ENCODE measurements around the gene AUP1.

Gene AUP1

DNA sequence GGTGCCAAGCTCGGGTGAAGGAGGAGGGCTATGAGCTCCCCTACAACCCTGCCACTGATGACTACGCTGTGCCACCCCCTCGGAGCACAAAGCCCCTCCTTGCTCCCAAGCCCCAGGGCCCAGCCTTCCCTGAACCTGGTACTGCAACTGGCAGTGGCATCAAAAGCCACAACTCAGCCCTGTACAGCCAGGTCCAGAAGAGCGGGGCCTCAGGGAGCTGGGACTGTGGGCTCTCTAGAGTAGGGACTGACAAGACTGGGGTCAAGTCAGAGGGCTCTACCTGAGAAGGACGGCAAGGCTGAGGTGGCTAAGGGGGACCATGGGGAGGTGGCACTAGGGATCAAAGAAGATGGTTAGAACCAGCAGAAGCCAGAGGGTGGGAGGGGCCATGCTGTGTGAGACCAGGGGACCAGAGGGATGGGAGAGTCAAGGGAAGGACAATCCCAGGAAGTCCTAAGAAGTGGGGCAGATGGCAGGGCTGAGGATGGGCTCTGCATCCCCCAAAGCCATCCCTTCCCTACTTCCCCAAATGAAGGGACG, 27.4 kb upstream of the AUP1 start:
- DNase-seq (ENCODE audit: low read depth in 2 of 2), result no peak

DNA sequence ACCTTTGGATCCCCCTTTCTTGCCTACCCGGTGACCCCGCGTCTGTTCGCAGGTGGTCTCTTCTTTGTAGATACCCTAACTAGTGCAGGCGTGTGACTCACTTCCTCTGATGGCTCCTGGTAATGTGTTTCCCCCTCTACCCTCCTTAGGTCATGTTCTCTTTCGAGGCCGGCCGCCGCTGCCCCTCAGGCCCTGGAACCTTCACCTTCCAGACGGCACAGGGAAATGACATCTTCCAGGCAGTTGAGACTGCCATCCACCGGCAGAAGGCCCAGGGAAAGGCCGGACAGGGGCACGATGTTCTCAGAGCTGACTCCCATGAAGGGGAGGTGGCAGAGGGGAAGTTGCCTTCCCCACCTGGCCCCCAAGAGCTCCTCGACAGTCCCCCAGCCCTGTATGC, 26.7 kb upstream of the AUP1 start:
- DNase-seq (ENCODE audit: low read depth in 2 of 2), result no peak

GRCh38 chr2:74555610-74556103, 26.2 kb upstream of the AUP1 start:
- no peak for DNase-seq (ENCODE audit: low read depth in 2 of 2)

GRCh38 chr2:74554820-74555531, 25.5 kb upstream of the AUP1 start:
- peak; percentile 27 to 30 for DNase-seq (ENCODE audit: low read depth in 2 of 2)

DNA sequence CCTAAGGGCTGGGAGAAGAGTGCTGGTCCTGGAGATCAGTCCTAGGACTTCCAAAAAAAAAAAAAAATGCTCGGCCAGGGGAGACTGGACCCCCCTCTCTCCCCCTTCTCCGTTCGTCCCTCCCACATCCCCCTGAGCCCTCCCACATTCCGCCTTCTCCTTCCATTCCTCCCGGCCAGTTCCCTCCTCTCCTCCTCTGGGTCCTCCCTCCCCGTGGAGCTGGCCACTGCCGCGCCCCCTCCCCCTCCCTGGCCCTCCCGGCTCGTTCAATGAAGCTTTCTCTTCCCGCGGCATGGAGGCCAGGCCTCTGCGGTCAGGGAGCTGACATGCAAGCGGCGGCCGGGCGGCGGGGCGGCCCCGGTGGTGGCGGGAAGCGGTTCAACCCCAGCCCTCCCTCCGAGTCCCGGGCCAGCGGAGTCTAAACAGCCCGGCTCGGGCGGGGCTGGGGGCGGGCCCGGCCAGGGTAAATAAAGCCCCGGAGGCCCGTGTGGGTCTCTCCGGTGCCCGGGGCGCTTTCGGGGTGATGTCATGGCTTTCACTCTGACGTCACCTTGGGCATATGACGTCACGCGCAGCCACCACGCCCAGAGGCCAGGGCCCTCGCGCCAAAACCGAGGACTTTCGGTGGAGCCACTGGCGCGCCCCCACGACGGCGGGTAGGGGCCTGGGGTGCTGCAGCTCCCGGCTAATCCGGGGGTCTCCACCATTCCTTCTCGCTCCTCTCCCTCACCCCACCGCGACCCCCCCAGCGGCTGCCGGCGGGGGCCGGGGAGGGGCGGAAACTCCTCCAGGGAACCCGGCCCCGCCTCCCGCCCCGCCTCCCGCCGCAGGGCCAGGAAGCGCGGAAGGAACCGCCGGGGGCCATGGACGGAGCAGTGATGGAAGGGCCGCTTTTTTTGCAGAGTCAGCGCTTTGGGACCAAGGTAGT, 24.6 kb upstream of the AUP1 start, which contains the start of the genes DOK1 and LOXL3:
Gene DOK1 (plus strand): TSS at position 829 of the 928 bp plus-strand sequence. CDS start 35 bp downstream, at position 864.
Gene LOXL3 (minus strand): TSS at position 51 of the 928 bp plus-strand sequence. CDS start 1,308 bp downstream, outside the sequence.
- DNase-seq (ENCODE audit: low read depth in 2 of 2), result peak; percentile 75 to 80

DNA sequence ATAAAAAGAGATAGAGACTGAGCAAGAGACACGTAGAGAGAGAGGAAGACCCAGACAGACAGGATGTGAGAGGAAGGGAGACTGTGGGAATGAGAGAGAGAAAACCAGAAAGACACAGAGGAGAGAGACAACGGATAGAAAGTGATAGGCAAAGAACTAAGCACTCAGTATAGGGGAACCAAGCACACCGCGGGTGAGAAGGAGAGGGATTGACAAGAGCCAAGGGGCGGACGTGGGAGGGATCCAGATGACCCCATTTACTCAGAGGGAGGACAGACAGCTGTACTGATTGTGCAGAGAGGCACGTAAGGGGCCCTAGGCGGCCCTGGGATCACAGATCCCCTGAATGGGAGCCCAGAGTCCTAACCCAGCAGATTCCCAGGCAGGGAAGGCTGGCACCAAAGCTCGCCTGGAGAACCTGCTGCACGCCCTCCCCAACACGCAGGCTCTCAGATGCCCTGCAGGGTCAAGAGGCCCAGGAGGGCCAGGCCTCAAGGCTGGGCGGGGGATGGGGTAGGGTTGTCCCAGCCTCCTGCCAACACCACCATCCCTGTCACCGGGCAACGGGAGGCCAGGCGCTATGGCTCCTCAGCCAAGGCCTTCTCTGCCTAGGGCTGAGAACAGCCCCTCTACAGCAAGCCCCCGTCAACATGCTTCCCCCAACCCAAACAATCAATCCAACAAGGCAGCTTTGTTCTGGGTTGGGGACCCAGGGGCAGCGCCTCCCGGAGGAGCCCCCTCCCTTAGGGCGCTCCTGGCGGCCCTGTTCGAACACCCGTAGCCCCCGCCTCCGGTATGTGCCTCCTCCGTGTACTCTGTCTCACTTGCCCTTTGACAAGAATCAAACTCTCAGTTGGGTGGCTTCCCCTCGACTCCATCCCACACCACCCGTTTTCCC, 23.7 kb upstream of the AUP1 start:
- DNase-seq (ENCODE audit: low read depth in 2 of 2), result no peak

DNA sequence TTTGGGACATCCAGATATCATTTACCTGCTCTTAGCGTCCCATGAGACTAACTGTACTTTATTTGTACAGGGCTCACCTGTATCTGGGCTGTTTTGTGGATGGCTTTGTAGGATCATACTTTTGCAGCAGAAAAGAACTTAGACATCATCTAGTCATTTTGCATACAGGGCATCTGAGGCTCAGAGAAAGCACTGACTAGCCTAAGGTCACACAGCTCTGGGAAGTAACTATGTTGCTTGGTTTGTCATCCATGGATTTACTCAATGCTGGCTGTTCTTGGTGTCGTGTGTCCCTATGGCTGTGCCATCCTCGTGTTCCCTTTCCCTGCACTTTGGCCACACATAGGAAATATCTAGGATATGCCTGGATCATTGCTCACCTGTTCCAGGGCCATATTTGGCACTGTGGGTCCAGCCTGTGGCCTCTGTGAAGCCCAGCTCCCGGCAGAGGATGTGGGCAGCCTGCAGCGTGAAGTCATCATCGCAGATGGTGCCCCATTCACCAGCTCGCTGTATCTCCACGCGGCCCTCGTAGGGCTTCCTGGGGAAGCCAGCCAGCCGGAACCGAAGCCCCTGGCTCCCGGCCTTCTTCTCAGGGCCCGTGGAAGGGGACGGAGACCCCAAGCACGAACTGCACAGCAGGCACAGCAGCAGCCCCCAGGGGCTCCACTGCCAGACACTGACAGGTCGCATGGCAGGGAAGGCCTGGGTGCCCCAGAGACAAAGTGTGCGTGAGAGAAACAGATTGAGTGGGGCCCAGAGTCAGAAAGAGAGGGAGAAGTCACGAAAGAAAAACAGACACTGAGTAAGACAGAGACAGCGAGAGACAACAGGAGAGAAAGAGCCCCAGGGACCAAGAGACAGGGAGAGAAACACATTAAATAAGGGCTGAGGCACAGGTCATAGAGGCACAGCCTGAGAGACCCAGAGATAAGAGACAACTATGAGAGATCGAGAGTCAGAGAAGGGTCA, 22.7 kb upstream of the AUP1 start:
- DNase-seq (ENCODE audit: low read depth in 2 of 2), result no peak

GRCh38 chr2:74551530-74551929, 22.0 kb upstream of the AUP1 start:
- DNase-seq (ENCODE audit: low read depth in 2 of 2), result no peak

- no peak for DNase-seq (ENCODE audit: low read depth in 2 of 2)
These were observed 20.7 kb upstream of the AUP1 start for GRCh38 chr2:74550231-74550630.

DNA sequence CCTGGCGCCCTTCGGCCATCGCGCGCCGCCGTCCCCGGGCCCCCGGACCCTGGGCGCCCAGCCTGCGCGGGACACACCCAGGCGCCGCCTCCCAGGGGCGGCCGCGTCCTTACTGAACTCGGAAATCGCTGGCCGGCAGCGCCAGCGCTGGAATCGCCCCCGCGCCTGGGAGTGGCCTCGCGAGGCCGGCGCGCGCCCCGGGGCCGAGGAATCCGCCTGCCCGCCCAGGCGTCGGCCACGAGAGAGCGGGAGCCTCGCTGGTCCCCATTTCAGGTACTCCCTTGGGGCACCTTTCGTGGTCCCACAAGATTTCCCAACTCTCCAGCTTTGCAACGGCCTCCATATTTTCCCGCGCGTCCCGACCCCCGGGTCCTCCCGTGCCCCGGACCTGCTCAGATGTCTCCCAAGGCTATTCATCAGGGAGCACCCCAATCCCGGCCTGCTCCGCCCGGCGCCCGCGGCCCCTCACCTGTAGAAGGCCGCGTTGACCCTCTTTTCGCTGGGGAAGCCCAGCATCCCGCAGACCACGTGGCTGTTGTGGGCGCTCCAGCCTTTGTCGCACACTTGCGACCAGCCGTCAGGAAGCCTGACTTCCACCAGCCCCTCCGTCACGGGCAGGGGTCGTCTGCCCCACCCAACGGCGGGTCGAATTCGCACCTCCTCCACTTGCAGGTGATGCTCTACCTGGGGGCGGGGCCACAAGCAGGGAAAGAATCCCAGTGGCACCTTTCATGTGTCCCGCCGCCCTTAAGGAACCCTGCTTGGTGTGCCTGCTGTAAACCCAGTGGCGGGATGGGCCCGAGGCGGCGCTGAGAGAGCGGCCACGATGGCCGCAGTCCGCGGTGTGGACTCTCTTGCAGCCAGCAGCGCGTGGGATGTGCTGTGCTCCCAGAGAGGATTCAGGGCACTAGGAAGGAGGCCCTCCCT, 19.7 kb upstream of the AUP1 start:
- DNase-seq (ENCODE audit: low read depth in 2 of 2), result no peak

DNA sequence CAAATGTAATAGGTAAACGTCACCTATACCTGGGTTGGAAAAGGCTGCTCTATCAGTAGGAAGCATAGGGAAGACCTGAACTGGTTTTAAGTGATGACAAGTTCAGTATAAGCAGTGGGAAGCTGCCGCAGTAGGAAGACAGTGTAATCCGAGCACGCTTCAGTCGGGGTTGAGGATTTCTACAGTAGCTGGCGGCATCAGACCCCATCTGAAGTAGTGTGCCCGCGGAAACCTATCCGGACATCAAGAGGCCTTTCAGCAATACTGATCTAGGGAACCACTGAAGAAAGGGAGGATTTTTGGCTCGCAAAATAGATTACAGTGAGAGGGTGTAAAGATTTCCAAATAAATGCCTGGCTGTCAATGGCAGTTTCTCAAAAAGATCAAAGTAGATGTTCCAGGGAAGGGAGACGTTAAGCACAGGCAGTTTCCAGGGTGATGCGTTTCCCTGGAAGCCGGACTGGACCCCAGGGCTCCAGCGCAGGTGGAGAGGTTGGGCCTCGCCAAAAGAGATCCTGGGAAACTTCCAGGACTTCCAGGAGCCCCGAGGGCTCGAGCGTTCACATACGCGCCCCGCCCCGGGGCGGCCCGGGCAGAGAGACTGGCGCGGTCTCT, 18.9 kb upstream of the AUP1 start:
- DNase-seq (ENCODE audit: low read depth in 2 of 2), result no peak

DNA sequence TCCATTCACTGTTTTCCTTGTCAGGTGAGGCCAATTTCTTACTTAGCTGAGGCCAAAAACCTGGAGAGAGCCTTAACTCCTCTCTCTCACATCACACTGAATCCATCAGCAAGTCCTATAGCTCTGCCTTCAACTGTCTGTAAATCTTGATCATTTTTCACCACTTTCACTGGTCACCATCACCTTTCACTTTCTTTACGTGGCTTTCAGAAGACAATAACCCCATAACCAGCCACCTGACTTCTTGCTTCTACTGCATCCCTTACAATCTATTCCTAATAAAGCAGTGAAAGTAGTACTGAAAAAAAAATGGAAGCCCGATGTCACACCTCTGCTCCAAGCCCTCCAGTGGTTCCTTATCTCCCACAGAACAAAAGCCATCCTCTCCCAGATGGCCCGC, 16.5 kb upstream of the AUP1 start:
- DNase-seq (ENCODE audit: low read depth in 2 of 2), result no peak

DNA sequence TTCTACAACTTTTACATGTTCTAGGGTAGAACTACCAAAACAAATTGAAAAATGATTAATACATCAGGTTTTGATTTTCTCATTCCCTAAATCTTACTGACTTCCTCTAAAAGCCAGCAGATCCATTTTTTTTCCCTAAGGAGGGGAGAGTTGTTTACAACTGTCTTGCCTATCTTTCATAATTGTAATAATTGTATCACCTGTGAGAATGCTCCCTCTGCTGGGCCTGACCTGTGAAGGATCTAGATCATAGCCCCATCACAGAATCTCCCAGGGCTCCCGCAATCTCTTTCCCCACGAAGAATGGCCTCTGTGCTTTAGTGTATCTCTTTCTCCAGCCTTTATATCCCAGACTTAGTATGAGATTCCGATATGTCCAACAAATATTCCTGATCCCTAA, 15.1 kb upstream of the AUP1 start:
- no peak for DNase-seq (ENCODE audit: low read depth in 2 of 2)

DNA sequence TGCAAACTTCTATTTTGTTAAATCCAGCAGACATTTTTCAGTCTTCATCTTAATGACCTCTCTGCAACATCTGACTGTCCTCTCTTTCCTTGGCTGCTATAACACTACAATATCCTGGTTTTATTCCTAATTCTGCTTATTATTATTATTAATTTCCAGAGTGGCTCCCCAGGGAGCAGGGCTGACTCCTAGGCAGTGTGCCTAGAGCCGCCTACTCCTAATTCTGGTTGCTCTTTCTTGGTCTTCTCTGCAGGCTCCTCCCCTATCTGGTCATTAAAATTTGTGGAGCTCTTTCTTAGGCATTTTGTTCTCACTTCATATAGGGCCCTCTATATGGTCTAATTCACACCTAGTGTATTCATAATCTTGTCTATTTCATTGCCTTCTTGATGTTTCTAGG, 13.5 kb upstream of the AUP1 start:
- DNase-seq (ENCODE audit: low read depth in 2 of 2), result no peak

DNA sequence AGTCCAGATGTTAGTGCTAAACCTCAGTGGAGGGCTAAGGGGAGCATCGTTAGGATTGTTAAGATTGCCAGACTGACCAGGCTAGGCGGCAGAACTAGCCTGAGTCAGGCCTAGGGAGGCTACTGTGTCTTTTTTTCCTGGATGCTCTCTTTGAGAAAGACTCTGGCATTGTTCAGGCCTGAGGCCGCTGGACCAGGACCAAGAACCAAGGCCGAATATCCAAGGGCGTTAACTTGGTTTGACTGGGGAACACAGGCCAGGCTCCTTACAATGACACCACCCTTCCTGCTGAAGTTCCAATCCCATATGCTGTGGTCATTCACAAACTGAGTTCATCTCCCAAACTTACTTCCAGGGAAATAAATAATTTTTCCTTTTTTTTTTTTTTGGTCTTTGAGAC, 10.8 kb upstream of the AUP1 start:
- DNase-seq (ENCODE audit: low read depth in 2 of 2), result no peak

GRCh38 chr2:74538881-74539339, 9.4 kb upstream of the AUP1 start:
- no peak for DNase-seq (ENCODE audit: low read depth in 2 of 2)

- no peak for DNase-seq (ENCODE audit: low read depth in 2 of 2)
These were observed 7.6 kb upstream of the AUP1 start for GRCh38 chr2:74537140-74537539.

DNA sequence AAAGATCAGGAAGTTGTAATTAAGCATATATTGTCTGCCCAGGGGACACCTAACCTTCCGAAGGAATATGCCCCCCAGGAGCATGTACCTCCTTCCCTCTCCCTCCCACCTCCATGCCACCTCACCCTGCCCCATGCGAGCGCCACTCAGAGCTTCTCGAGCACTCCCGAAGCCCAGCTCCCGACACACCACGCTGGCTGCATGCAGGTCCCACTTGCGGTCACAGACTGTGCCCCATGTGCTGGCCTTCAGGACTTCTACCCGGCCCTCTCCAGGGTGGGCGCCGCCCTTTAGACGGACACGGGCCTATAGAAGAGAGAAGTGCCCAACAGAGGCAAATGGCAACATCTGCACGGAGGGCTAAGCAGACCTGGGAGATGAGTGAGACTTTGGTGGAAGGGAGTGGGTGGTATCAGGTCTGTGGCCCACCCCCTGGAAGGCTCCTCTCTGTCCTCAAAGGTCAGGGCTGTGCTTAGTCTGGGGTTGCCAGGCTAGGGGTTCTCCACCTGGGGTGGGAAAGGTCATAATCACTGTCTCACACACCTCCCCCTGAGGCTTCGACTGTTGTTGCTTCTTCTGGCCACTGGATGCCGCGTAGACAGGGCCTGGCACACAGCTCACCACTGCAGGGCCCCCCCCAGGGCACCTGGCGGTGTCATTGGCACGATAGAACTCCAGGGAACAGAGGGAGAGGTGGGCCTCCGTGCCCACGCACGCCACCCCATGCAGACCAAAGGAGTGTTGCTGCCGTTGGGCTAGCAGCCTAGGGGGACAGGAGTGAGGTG, 6.9 kb upstream of the AUP1 start:
- DNase-seq (ENCODE audit: low read depth in 2 of 2), result no peak
